OCI-M2 (cell line): ENCODE measurements around the gene OBSCN.

Source experiments
- DNase-seq: peaks from one replicate; lab custom pipeline; 2025; ENCODE audit not compliant: unreplicated experiment; lab: John Stamatoyannopoulos, UW

The OBSCN gene

DNA sequence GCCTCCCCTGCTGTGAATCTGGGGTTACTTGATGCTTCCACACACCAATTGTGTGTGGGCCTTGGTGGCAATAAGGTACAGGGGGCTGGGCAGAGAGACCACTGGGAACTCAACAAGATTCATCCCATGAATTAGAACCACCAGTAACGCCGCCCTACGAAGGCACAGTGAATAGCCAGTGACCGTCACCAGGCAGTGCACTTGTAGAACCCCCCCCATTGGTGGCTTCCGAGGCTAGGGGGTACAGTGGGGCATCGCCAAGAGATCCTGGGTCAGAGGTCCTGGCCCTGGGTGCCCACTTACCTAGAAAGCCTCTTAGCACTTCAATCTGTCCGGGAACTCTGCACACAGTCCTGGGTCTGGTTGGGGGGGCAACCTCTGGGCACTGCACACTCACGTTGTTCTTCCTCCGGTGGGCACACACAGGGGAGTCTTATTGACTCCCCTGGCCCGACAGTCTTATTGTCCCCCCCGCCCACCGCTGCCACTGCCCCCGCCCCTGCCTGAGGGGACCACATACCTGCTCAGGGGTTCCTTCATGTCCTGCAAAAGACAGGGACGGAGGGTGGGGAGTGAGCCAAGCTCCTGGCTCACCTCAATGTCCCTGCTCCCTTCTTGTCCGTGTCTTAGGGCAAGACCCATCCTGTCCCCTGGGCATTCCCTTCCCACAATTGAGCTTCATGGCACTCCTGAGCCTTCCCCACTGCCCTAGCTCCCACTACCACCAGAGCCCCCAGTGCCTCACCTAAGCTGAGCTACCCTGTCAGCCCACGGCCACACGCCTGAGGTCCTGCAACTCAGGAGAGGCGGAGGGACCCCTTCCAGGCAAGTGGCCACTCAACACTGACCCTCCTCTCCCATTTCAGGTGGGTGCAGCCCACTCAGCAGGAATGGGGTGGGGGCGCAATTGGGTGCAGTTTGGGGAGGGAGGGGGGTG is 201.3 kb downstream of the OBSCN start:
- DNase-seq, result no peak

DNA sequence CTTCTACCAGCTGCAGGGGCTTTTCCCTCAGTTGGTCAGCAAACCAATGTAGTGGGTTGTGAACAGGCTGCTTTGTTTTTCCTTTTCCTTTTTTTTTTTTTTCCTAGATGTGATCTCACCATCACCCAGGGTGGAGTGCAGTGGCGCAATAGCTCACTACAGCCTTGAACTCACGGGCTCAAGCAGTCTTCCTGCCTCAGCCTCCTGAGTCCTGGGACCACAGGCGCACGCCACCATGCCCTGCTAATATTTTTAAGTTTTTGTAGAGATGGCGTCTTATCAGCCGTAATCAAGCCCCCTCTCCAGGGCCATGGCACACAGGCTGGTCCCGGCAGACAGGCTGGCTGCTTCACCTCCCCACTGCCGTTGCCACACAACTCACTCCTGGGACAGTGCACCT is 202.2 kb downstream of the OBSCN start:
- DNase-seq, result no peak

DNA sequence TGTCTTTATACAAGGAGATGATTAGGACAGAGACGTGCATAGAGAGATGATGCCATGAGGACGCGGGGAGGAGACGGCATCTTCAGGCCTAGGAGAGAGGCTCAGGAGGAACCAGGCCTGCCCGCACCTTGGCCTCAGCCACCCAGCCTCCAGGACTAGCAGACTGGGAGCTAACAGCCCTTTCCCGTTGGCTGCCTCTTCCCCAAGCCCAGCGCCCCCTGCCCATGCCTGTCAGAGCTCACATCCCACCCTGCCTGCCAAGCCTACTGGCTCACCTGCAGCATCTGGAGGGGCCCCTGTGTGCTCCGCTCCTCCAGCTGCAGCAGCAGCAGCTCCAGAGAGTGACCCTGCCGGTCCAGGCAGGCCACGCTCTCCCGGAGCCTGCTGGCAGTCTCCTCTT is 202.8 kb downstream of the OBSCN start:
- DNase-seq, result no peak

DNA sequence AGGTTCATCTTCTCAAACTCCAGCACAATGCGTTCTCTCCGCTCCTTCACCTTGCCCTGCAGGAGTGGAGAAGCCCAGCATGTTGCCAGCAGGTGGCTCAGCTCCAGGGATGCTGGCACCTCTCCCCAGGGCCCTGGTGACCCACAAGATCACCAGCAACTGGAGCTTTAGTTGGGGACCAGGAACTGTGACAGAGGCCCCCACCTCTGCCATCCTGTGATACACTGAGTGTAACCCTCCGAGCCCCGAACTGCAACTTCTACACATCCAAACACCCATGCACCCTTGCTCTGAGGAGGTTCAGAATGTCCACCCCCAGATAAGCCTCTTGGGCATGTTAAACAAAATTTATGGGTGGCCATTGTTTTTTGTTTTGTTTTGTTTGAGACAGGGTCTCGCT is 203.3 kb downstream of the OBSCN start:
- no peak for DNase-seq

DNA sequence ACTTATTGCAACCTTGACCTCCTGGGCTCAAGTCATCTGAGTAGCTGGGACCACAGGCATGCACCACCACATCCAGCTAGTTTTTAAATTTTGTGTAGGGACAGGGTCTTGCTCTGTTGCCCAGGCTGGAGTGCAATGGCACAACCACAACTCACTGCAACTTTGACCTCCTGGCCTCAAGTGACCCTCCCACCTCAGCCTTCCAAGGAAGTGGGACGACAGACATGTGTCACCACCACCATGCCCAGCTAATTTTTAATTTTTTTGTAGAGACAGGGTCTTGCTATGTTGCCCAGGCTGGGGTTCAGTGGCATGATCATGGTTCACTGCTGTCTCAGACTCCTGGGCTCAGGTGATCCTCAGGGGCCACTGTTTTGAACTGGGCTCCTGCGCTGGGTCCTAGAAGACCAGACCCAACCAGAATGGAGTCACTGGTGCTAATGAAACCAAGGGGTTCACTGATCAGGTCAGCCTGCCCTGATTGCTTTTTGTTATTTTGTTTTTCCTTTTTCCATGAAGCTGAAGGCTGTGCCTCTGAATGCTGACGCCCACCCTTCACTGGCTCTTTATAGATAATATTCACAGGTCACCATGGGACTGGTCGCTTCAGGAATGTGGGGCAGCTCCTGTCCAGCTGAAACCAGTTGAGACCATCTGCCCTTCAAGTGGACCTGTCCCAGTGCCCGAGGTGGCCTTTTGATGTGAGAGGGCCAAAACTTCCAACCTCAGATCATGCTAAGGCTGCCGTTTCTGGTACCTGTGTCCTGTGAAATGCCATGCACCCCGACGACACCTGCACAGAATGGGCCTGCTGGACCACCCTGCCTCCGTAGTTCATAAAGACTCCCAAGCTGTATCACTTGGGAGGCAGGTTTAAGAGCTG is 203.9 kb downstream of the OBSCN start:
- DNase-seq, result no peak

DNA sequence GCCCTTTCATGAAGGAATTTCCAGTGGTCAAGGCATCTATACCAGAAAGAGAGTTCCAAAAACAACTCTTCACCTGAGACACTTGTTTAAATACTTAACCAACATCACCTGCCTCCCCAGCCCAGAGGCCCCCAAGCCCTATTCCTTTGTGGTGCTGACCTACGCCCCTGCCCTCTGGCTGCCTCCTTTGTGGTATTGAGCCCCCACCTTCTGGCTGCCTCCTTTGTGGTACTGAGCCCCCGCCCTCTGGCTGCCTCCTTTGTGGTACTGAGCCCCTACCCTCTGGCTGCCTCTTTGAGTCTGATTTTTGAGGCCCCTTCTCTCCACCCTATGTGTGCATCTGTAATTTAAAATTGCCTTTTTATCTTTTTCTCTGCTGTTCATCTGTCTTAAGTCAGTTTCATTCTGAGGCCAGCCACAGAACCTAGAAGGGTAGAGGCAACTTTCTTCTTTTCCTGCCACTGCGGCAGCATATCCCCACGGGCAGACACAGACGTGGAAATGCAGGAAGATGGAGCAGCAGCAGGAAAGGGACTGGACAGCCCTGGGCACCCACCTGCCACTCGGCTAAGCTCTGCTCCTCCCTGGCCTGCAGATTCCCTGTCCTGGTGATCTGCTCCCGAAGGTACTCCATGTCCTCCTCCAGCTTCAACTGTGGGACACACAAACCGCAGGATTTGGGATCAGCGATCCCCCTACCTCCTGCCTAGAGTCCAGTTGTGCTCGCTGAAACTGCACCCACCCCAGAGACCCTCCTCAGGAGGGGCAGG is 205.6 kb downstream of the OBSCN start:
- no peak for DNase-seq

DNA sequence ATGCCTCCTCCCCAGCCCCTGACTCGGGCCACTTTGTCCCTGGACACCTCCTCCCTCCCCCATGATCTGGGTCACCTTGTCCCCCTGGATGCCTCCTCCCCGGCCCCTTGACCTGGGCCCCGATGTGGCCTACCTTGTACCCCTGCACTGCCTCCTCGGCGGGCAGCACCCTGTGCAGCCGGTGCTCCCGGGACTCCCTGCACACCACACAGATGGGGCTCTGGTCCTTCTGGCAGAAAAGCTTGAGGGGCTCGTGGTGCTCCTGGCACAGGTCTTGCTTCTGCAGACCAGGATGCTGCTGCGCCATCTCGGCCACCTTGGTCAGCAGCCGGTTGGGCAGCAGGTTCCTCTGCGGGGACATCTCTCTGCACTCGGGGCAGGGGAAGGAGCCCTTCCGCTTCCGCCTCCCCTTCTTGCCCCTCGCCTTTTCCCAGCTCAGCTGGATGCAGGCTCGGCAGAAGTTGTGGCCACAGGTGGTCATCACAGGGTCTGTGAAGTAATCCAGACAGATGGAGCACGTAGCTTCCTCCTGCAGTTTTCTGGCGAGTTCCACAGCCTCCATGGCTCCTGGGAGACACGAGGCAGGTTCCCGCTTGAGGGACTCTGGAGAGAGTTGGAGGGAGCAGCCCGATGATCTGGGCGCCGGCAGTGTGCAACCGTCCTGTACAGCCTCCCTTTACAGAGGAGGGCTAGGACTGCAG is 206.8 kb downstream of the OBSCN start:
- DNase-seq, result no peak

DNA sequence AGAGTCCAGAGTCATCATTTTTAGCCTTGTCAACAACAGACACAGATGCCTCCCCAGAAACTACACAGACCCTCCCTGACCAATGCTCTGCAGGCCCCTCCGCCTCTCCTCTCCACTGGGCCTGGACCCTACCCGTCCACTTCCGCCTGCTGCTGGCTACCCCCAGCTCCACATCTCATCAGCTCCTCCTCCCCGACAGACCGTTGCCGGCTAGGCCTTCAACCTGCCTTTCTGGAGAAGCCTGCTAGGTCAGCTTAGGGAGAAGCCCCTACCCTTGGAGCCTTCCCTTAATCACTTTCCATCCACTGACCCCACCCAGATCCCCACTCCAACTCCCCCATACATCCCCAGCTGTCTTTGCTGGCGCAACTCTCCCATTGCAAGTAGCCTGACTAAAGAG is 207.4 kb downstream of the OBSCN start:
- DNase-seq, result no peak

DNA sequence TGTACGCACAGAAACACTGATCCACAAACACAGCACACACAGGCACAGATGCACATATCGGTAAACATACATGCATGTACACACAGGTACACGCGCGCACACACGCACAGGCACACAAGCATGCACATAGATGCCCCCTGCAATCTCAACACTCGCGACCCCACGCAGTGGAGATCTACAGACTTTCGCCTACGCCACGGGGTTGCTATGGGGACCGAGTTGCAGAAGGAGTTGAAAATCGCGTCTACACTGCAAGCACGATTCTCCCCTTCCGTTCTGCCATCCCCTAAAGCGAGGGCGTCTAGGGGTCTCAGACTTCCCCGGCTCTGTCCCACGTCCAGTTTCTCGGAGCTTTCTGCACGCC is 208.0 kb downstream of the OBSCN start:
- no peak for DNase-seq

DNA sequence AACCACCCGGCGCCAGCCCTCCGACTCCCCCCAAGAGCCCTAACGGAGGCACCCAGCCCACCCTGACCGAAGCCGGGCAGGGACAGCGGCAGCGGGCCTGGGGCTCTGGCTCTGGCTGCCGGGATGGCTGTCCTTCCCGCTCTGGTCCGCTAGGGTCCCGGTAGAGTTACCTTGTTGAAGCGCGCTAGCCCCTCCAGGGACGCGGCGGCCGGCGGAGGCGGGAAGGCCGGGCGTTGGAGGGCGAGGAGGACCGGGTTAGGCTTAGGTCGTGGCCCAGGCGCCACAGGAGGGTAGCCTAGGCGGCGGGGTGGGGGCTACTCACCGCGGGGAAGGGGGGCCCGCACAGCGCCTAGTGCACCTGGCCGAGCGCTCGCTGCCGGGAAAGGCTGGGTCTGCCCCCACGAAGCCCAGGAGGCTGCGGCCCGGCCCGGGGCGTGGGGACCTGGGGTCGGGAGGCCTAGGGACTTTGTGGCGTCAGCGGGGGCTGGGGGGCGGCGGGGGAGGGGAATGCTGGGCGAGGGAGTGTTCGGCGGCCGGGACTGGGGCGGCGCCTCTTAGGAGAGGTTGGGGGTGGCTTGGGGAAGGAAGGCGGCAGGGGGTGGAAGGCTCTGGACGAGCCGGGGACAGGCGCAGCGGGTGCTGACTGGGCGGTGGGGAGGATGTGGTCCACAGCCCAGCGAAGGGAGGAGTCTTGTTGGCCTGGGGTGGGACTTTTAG is 208.5 kb downstream of the OBSCN start, which contains the start of gene TRIM17:
TRIM17 (minus strand) TSS at position 645 of the 717 bp plus-strand sequence. CDS start 1,789 bp downstream, outside the sequence.
- no peak for DNase-seq

DNA sequence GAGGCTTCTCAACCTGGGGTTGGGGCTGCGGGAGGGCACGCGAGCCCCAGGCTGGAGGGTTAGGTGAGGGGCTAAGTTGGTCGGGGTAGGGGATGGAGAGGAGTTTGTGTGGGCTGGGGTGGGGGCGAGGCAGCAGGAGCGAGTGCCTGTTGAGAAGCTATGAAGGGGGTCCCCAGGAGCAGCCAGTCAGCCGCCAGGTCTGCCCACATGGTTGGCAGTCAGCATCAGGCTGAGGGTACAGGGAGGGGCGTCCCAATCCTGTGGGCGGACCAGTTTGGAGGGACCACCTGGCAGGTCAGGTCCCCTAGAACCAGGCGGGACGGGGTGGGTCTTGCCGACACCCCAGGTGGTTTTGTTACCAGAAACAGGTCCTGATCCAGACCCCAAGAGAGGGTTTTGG is 209.2 kb downstream of the OBSCN start:
- no peak for DNase-seq

DNA sequence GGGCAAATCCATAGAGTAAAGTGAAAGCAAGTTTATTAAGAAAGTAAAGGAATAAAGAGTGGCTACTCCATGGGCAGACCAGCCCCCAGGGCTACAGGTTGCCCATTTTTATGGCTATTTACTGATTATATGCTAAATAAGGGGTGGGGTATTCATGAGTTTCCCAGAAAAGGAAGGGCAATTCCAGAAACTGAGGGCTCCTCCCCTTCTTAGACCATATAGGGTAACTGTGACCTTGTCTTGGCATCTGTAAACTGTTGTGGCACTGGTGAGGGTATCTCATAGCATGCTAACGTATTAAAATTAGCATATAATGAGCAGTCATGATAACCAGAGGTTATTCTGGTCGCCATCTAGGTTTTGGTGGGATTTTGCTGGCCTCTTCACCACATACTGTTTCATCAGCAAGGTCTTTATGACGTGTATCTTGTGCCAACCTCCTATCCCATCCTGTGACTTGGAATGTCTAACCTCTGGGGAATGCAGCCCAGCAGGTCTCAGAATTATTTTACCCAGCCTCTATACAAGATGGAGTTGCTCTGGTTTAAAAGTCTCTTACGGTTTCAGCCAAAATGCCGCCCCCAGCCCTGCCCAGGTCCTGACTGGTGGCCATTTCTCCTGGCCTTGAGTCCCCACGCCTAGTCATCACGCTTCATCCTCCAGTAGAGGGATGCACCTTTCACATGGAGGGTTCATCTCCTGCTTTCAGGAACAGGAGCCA is 209.8 kb downstream of the OBSCN start:
- no peak for DNase-seq

DNA sequence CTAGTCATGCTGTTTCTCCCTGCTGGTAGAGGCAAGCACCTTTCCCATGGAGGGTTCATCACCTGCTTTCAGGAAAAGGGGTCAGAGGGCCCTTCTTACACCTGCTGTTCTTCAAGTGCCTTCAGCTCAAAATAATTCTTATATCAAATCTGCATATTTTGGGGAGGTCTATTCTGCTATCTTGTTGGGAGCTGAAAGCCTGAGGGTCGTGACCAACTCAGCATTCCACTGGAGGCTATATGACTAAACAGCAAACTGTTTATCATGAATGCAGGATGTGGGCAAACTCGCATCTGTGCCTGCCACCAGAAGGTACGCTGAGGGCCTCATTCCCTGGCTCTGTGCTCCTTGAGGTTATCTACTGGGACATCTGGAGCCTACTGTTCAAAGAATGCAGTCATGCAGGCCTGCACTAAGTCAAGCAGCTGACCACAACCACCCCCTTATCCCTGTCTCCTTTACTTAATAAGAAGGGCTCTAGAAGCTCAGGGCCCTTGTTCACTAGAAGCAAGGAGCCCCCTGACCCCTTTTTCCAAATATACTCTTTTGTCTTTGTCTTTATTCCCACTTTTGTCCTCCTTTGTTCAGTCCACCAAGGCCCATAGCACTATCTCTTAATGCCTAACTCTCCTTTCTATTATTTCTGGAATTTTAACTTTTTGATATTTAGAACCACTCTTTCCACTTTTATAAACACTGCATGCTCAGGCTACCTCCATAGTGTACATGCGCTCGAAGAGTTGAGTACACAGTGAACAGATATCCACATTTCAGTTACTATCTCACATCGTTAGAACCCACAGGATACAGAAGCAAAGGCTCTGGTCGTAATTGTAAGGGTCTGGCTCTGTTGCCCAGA is 213.4 kb downstream of the OBSCN start:
- DNase-seq, result peak; percentile 29

DNA sequence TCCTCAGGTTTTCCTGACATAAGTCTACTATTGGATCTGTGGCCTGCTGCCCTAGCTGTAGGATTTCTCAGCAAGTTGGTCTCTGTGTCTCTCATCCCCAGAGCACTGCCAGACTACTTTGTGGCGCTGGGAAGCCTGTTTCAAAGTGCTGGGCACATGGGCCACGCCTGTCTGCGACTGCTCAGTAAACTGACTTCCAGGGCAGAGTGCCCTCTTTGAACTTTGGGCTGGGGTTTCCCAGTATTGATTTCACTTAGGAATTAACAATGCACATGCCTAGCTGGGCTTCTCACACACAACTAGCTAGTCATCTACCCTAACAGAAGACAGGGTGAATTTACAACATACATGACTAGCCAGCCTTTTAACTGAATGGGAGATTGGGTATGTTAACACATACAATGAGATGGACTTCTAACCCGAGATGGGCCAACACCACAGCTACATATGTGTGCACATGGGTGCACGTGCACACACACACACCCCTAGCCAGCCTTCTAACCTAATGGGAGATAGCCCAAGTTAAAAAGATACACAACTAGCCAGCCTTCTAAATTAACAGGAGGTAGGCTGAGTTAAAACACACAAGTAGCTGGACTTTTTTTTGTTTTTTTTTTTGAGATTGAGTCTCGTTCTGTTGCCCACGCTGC is 215.7 kb downstream of the OBSCN start:
- no peak for DNase-seq

DNA sequence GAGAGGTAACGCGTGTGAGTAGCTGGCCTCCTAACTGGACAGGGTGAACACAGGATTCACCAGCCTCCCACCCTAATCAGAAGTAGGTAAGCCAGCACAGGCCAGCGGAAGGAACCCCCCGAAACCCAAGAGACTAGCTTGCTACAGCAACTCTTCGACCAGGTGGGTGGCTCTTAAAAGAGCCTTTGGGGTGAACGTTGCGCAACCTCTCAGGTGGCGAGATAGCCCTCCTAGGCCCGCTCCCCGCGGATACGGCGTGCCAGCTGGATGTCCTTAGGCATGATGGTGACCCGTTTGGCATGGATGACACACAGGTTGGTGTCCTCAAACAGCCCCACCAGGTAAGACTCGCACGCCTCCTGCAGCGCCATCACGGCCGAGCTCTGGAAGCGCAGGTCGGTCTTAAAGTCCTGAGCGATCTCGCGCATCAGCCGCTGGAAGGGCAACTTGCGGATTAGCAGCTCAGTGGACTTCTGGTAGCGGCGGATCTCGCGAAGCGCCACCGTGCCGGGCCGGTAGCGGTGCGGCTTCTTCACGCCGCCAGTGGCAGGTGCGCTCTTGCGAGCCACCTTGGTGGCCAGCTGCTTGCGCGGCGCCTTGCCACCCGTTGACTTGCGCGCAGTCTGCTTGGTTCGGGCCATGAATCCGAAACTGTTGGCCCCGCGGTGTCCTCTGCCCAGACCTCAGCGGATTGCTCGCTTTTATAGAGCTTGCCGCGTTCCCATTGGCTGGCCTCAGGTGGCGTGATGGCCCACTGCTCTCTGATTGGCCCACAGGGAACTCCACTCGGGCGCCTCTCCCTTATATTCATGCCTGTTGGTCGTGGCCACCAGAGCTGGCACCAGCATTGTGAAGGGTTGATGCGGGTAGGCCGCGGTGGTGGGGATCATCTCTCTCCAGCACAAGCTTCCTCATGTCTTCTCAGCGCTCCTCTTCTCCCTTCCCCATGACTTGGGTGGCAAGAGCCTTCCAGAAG is 217.1 kb downstream of the OBSCN start:
- DNase-seq, result no peak

DNA sequence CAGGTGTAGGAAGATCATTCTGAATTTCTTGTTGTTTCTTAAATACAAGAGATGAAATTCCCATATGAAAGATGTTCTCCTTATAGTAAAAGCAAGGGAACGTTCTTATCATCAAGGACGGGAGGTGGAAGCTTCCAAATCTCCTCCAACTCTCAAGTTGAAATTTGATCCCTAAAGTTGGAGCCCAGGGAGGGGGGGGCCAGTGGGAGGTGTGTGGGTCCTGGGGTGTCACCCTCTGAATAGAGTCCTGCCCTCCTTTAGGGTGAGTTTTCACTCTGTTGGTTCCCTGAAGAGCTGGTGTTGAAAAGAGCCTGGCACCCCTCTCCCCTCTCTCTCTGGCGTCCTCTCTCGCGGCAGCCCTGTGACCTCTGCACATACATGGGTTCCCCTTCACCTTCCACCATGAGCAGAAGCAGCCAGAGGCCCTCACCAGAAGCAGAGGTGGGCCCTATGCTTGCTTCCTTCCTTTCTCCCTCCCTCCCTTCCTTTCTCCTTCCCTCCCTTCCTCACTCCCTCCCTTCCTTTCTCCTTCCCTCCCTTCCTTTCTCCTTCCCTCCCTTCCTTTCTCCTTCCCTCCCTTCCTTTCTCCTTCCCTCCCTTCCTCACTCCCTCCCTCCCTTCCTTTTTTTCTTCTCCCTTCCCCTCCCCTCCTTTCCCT is 218.8 kb downstream of the OBSCN start:
- DNase-seq, result no peak
